Fibroblast of the aortic adventitia (primary cell): ENCODE measurements around the gene HCRTR1. TPM values are rescaled to one million over a fixed set of nuclear protein-coding genes. Genes with fewer than 3 reads are reported as not detected.

Source experiments
- DNase-seq: peaks from one replicate; pipeline ENCODE4 v3.0.0-alpha.2; 2010; ENCODE audit warnings: low read depth
- H3K4me3 ChIP-seq: 2 replicates; pipeline ENCODE4 v1.5.1; 2011; ENCODE audit warnings: low read depth, mild to moderate bottlenecking, control low read depth, low read length, moderate library complexity
- total RNA-seq: library from RNA; depleted of rRNA; stranded (reverse); fragments of >200 nt; gene quantifications from 2 replicates; pipeline ENCODE4 v1.2.3, GENCODE V29; 2012; ENCODE audit warnings: low replicate concordance
- TF ChIP-seq, protein P1 (sequence below): IDR thresholded peaks from 2 replicates; pipeline ENCODE4 v1.5.1; 2011; ENCODE audit warnings: mild to moderate bottlenecking, low read length, control low read depth, inconsistent platforms; ENCODE audit not compliant: insufficient read depth

The HCRTR1 gene
- total RNA-seq, 1 donor = 0.18 TPM

DNA sequence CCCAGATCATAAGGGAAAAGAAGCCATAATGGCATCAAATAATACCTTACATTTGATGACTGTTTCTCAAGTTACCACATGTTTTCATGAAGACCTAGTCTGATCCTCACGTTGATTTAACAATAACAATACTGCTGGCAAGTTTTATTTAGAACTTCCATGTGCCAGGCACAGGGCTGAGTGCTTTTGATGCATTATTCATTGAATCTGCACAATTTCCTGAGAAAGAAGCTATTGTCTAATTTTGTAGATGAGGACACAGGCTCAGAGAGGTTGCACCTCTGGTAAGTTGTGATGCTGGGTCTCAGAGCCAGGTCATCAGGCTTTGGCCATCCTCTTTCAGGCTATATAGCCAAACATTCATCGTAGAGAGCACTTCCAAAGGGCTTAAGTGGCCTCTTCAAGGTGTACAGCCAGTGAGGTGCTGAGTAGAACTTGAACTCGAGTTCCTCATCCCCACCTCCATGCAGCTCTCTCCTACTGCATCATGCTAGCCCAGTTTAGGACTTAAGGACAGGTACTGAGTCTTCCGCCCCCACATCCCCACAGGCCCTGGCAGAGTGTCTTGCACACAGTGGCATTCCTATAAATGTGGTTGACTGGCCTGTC lies 35.5 kb downstream of the HCRTR1 start:
- TF ChIP-seq, protein P1, sequence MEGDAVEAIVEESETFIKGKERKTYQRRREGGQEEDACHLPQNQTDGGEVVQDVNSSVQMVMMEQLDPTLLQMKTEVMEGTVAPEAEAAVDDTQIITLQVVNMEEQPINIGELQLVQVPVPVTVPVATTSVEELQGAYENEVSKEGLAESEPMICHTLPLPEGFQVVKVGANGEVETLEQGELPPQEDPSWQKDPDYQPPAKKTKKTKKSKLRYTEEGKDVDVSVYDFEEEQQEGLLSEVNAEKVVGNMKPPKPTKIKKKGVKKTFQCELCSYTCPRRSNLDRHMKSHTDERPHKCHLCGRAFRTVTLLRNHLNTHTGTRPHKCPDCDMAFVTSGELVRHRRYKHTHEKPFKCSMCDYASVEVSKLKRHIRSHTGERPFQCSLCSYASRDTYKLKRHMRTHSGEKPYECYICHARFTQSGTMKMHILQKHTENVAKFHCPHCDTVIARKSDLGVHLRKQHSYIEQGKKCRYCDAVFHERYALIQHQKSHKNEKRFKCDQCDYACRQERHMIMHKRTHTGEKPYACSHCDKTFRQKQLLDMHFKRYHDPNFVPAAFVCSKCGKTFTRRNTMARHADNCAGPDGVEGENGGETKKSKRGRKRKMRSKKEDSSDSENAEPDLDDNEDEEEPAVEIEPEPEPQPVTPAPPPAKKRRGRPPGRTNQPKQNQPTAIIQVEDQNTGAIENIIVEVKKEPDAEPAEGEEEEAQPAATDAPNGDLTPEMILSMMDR = no peak
- H3K4me3 ChIP-seq = no peak overlapping the region
- DNase-seq = no peak

DNA sequence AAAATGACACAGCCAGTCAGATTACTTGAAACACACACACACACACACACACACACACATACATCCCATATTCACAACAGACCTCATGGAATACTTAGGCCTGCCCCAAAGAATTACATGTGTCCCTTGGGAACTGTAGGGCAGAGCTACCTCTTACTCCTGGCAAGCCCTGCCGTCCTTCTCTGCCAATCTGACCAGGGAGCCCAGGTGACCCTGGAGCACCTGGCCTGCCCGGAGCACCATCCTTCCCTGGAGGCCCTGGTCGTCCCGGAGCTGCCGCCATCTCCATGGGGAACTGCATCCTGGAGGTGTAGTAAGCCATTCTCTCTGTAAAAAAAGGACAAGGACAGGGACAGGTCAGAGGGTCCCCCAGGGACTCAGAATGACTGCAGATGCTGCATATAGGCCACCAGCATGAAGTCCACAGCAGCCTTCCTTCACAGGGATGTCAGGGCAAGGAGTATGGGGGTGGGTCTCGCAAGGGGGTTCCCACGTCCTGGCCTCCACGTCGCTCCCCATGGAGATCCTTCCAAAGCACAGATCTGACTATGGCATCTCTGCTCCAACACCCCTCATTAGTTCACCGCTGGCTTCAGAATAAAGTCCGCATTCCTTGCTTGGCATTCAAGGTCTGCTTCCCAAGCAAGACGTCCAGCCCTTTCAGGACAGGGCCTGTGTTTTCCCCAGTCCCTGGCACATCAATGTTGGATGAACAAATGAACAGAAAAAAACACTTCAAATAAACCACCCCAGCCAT lies 36.4 kb downstream of the HCRTR1 start:
- TF ChIP-seq, protein P1 = no peak
- DNase-seq = no peak
- H3K4me3 ChIP-seq = no peak overlapping the region

DNA sequence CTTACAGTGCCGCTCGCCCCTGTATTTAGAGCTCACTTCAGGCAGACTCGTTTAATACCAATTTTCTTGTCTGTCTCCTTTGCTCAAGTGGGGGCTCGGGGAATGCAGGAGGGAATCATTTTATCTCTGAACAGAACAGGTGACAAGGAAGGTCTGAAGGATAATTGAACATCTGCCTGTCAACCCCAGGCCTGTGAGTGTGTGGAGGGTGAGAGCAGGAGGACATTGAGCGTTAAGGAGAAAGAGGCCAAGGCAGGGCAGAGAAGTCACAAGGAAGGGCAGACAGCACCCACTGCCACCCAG lies 36.9 kb downstream of the HCRTR1 start:
- no peak overlapping the region for H3K4me3 ChIP-seq
- TF ChIP-seq, protein P1 = no peak
- no peak for DNase-seq

DNA sequence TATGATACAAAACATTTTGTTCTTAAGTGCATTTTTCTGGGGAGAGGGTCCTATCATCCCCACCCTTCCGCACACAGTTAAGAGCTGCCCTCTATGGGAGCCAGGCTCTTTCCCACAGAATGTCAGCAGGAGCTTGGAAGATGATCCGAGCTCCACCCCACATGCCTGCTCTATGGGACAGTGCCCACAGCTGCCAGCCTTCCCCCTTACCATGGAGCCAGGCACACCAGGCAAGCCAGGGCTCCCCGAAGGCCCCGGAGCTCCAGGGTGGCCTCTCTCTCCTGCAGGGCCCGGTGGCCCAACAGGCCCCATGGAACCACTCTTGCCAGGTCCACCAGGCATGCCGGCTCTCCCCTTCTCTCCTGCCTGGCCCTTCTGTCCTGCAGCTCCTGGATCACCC lies 37.6 kb downstream of the HCRTR1 start:
- H3K4me3 ChIP-seq = no peak overlapping the region
- TF ChIP-seq, protein P1 = no peak
- no peak for DNase-seq

DNA sequence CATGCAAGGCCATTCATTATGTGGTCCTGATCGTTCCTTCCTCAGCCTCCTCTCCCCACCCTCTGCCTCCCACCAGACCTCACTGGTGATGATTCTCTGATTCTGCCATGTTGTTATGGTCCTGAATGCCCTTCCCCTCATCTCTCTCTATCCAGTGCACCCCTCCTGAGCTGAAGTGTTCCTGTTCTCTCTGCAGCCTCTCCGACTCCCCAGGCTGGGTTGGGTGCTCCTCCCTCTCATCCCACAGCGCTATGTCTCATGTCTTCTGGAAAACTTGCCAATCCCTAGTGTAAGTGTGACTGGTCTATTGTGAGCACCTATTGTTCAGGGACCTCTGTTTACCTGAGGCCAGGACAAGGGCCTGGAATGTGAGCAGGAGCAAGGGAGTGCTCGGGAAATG lies 38.3 kb downstream of the HCRTR1 start:
- no peak for DNase-seq
- TF ChIP-seq, protein P1 = no peak
- no peak overlapping the region for H3K4me3 ChIP-seq

DNA sequence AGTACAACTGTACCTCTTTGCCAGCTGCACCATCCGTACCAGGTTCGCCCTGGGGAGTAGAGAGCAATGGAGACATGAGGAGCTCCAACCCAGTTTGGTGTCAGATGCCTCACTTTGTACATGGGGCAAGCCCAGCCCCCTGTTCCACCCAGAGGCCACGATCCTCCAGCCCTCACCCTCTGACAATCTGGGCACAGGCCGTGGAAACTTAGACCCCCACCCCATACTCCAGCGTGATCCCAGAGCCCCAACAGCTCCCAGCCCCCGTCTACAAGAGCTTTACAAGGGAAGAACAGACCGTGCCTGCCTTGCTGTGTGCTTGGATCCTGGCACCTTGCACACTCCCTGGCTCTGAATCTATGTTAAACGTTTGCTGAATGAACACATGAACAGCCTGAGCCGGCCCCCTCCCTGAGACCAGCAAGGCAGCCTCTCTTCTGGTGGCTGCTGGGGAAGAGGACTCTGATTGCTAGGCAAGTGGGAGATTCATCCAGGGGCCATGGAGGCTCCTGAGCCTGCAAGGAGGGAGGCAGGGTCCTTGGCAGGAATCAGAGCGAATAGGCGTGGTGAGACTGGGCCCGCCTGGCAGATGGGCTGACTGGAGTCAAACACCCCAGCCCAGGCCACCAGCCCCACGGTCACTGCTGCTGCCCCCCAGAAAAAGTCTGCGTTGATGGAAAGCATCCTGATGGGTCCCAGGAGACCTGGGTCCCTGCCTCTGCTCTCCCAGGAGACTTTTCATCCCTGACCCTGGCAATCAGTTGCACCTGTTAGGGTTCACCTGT lies 39.7 kb downstream of the HCRTR1 start:
- DNase-seq = no peak
- TF ChIP-seq, protein P1 = no peak

More for the DNA sequence above, 39.7 kb downstream of the HCRTR1 start:
- H3K4me3 ChIP-seq = no peak overlapping the region
